Measurements from ENCODE around the gene MYO1B. TPM values are rescaled to one million over a fixed set of nuclear protein-coding genes. Genes with fewer than 3 reads are reported as not detected.
A peak's percentile ranks its signal among the peaks of the same experiment; 100 is the strongest.

MYO1B gene
- total RNA-seq, 2 donors from 2014 or later: 74.7 to 79.4 TPM

- H3K4me1 ChIP-seq (ENCODE audit: control insufficient read depth in 1 of 2, low read depth in 2 of 2): peaks cover 0 to 22% of the 10 kb centered on the region in 2 donors
- no peak for TF ChIP-seq CTCF (IDR thresholded peaks at IDR 0.05)
Observed at GRCh38 chr2:191399601-191400000, 154.4 kb downstream of the MYO1B start.

DNA sequence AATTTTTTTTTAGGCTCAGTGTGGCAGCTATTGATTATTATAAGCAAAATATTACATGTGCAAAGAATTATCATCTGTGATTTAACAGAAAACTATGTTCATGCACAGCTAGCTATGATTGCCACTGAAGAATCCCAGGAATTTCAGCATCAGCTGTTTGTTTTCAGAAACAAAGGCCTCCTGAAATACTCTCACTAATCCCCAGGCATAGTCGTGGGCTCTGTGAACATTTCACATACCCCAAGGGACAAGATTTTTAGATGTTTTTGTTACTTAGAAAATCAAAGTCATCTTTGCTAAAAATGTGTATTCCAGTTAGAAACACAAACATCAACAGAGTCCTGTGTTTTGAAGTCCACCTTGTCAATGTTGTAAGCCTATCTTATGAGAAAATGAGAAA, 156.1 kb downstream of the MYO1B start:
- H3K27me3 ChIP-seq (replicated peaks; ENCODE audit: insufficient read depth): no peaks in the 10 kb centered on the region
- peak overlapping the region in 1 of 2 donors; percentile 11 for H3K27ac ChIP-seq
- TF ChIP-seq CTCF (IDR thresholded peaks at IDR 0.05): no peak
- H3K9me3 ChIP-seq: no peaks in the 10 kb centered on the region
- peaks cover 0 to 32% of the 10 kb centered on the region in 2 donors for H3K4me1 ChIP-seq (ENCODE audit: control insufficient read depth in 1 of 2, low read depth in 2 of 2)
- H3K36me3 ChIP-seq: peaks cover 5% of the 10 kb centered on the region
- no peak for ATAC-seq (ENCODE audit: insufficient number of reproducible peaks, low FRiP score, low read depth)
- DNase-seq (ENCODE audit: low spot score): no peak
- H3K4me3 ChIP-seq: no peak overlapping the region

More at GRCh38 chr2:191399601-191400000, 154.4 kb downstream of the MYO1B start:
- Histone ChIP-seq H3K27me3 (replicated peaks; ENCODE audit: insufficient read depth) (no peaks in the 10 kb centered on the region), H3K36me3 (peaks cover 5% of the 10 kb centered on the region), H3K9me3 (no peaks in the 10 kb centered on the region), H3K4me3 (no peak overlapping the region), H3K27ac (no peak overlapping the region)
- no peak for DNase-seq (ENCODE audit: low spot score)
- no peak for ATAC-seq (ENCODE audit: insufficient number of reproducible peaks, low FRiP score, low read depth)

GRCh38 chr2:191402966-191403565, 157.9 kb downstream of the MYO1B start:
- Histone ChIP-seq H3K27me3 (replicated peaks; ENCODE audit: insufficient read depth) (no peaks in the 10 kb centered on the region), H3K4me3 (no peak overlapping the region), H3K36me3 (peaks cover 3% of the 10 kb centered on the region), H3K9me3 (no peaks in the 10 kb centered on the region), H3K27ac (no peak overlapping the region), H3K4me1 (ENCODE audit: control insufficient read depth in 1 of 2, low read depth in 2 of 2) (peaks cover 0 to 32% of the 10 kb centered on the region in 2 donors)
- no peak for ATAC-seq (ENCODE audit: insufficient number of reproducible peaks, low FRiP score, low read depth)
- no peak for DNase-seq (ENCODE audit: low spot score)
- no peak for TF ChIP-seq CTCF (IDR thresholded peaks at IDR 0.05)

DNA sequence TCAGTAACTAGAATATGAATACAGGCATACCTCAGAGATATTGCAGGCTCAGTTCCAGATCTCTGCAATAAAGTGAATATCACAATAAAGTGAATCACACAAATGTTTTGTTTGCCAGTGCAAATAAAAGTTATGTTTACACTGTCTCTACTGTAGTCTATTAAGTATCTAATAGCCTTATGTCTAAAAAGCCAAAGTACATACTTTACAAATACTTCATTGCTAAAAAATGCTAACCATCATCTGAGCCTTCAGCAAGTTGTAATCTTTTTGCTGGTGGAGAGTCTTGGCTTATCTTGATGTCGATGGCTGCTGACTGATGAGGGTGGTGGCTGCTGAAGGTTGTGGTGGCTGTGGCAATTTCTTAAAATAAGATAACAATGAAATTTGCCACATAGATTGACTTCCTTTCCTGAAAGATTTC, 159.4 kb downstream of the MYO1B start:
- Histone ChIP-seq H3K4me1 (ENCODE audit: control insufficient read depth in 1 of 2, low read depth in 2 of 2) (peaks cover 0 to 33% of the 10 kb centered on the region in 2 donors), H3K27ac (no peak overlapping the region), H3K9me3 (no peaks in the 10 kb centered on the region), H3K4me3 (no peak overlapping the region), H3K36me3 (peaks cover 9% of the 10 kb centered on the region), H3K27me3 (replicated peaks; ENCODE audit: insufficient read depth) (no peaks in the 10 kb centered on the region)
- DNase-seq (ENCODE audit: low spot score) (no peak), ATAC-seq (ENCODE audit: insufficient number of reproducible peaks, low FRiP score, low read depth) (no peak)
- TF ChIP-seq CTCF (IDR thresholded peaks at IDR 0.05): no peak

DNA sequence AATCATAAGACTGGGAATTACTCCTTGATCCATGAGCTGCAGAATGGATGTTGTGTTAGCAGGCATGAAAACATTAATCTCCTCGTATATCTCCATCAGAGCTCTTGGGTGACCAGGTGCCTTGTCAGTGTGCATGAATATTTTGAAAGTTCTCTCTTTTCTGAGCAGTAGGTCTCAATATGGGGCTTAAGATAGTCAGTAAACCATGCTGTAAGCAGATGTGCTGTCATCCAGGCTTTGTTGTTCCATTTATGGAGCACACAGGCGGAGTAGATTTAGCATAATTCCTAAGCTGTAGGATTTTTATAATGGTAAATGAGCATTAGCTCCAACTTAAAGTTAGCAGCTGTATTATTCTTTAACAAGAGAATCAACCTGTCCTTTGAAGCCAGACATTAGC, 160.3 kb downstream of the MYO1B start:
- Histone ChIP-seq H3K9me3 (no peaks in the 10 kb centered on the region), H3K27me3 (replicated peaks; ENCODE audit: insufficient read depth) (no peaks in the 10 kb centered on the region), H3K4me1 (ENCODE audit: control insufficient read depth in 1 of 2, low read depth in 2 of 2) (peaks cover 5 to 42% of the 10 kb centered on the region in 2 donors), H3K4me3 (no peak overlapping the region), H3K36me3 (peaks cover 9% of the 10 kb centered on the region), H3K27ac (no peak overlapping the region)
- ATAC-seq (ENCODE audit: insufficient number of reproducible peaks, low FRiP score, low read depth): no peak
- TF ChIP-seq CTCF (IDR thresholded peaks at IDR 0.05): no peak
- DNase-seq (ENCODE audit: low spot score): no peak

Data from thoracic aorta (tissue), 2 donors.